ENCODE data around the gene CAMKMT.
"Not testable (repeated sequence)": the region's sequence is repeated elsewhere in the genome, so short reads cannot be mapped to it uniquely, and the experiment has no call there.

Gene CAMKMT

DNA sequence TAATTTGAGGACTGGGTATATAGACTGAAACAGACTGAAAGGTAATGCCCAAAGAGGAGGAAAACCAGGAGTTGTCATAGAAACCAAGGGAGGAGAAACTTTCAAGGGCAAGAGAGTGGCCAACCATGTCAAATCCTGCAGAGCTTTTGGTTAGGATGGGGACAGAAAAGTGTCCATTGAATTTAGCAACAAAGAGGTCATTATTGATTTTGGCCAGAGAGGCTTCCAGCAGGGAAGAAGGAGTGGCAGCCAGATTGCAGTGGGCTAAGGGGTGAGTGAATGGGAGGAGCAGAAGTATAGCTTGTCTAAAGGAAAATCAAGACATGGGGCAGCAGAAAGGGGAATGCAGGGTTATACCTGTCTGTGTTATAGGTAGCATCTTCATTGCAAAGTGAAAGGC is 194.0 kb downstream of the CAMKMT start:
- DNase-seq, result no peak

DNA sequence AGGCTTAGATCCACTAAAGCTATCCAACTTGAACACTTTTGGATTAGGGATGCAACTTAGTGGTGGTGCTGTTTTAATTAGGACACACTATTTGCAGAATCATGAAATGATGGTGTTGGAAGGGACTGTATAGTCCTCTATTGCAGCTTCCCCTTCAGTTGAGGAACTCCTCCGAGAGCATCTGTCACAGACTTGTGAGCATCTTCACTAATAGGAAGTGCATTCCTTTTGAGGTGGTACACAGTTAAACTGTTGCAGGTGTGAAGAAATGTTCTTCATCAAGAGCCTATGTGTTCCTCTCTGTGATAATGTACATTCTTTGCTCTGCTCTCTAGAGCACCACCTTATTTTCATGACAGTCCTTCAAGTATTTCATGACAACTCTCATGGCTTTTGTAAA is 197.4 kb downstream of the CAMKMT start:
- DNase-seq, result no peak

DNA sequence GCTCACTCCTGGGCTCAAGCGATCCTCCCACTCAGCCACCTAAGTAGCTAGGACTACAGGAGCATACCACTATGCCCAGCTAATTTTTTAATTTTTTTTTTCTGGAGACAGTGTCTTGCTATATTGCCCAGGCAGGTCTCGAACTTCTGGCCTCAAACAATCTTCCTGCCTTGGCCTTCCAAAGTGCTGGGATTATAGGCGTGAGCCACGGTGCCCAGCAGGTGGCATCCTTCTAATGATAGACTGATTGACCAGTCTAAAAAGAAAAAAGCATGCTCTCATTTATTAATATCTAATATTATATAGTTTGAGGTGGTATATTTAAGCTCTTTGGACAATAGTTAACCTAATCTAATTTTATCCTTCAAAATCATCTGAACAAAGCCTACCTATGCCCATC is 198.6 kb downstream of the CAMKMT start:
- DNase-seq, result no peak

DNA sequence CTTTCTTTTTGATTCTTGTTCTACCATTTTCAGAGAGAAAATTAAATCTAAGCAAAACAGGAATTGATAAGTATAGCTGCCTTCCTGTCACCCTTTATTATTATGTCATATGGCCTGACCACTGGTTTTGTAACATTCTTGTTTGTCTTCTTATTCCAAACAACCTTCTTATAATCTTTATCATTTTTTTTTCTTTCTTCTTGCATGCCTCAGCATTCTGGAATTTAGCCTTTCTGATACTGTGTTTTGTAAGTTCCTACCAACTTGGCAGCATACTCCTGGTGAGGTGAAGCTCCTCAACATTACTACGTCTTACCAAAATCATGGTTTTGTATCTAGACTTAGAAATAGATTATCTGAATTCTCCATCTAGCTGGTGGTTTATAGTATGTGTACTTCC is 199.2 kb downstream of the CAMKMT start:
- no peak for DNase-seq

DNA sequence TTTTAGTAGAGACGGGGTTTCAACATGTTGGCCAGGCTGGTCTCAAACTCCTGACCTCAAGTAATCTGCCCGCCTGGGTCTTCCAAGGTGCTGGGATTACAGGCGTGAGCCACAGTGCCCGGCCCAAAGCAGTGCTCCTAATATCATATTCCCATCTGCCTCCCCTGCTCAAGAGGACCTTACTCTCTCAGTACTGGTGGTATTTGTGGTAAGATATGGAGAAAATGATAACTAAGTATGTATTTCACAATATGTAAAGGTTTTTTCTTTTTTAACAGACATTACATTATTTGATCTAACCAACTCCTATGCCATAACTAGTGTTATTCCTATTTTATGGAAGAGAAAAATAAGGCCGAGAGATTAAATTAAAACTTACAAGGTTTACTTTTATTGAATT is 201.0 kb downstream of the CAMKMT start:
- DNase-seq, result no peak

DNA sequence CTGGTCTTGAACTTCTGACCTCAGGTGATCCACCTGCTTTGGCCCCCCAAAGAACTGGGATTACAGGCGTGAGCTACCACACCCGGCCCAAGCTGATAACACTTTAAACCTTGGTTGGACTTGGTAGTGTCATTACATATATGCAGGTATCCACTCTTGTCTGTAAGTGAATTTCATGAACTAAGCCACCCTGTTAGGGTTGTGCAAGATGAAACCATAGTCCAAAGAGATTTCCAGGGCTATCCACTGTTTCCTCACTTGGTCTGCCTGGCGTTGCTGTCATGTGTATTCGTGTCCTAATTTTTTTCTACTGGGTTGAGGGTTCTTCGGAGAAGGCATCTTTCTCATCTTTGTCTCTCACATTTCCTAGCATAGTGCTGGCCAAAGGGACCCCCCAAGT is 203.0 kb downstream of the CAMKMT start:
- DNase-seq, result no peak

DNA sequence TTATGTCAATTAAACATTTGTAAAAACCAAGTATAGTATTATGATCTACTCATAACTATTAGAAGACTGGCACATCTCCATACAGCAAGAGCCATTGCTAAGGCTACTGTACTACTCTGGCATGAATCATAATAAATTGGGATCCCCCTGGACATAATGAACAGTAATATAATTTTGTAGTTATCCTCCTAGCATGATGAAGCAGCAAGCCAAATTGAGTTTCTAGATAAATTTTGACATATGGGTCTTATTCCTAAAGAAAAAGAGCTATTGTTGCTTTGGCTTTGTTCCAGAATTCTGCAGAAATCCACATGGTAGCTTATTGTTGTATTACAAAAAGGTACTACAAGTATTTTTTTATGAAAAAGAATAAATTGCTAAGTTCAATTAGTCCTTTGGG is 204.3 kb downstream of the CAMKMT start:
- DNase-seq, result no peak

DNA sequence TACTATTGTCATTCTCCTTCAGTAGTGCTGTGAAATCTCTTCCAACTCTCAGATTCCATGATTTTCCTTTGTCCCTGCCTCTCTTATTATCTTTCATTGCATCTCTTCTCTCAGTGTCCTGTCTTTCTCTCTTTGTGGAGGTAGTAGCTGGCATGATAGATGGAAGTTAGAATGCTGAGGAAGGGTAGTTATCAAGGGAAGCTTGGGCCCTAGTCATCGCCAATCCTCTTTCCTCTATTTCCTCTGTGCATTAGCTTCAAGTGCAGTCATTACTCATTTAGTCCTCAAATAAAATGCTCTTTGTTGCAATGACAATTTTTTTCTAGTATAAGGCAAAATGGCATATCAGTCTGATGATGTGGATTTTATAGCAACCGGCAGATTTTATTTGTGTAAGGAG is 207.7 kb downstream of the CAMKMT start:
- no peak for DNase-seq

DNA sequence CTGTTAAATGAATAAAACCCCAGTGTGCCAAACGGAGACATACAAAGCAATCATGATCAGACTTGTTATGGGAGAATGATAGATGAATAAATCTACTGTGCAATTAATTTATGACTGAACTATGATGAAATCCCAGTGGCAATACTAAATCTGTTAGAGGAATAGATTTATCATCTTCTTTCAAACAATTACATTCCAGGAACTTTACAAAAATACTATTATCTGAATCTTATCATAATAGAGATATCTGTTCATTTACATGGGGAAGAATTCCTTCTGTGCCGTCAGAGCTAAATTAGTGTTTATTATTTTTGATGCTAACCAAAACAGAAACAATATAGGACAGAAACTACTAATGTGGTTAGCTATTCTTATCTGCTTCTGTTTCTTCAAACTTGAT is 208.5 kb downstream of the CAMKMT start:
- DNase-seq, result no peak

DNA sequence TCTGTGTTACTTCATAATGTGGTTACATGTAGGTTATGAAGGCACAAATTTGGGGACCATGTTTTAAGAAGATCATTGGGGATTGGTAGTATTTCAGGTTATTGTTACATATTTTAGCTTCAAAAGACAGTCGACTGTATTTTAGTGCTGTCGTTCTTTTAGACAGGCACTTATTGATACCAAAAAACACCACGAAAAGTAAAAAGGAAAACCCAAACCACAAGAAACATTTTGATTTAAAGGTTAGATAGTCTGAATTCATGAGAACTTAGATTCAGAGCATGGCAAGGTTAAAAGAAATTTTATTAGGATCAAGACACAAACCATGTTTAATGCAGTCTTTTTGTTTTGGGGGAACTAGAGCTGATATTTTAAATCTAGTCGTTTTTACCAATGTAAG is 209.0 kb downstream of the CAMKMT start:
- no peak for DNase-seq

DNA sequence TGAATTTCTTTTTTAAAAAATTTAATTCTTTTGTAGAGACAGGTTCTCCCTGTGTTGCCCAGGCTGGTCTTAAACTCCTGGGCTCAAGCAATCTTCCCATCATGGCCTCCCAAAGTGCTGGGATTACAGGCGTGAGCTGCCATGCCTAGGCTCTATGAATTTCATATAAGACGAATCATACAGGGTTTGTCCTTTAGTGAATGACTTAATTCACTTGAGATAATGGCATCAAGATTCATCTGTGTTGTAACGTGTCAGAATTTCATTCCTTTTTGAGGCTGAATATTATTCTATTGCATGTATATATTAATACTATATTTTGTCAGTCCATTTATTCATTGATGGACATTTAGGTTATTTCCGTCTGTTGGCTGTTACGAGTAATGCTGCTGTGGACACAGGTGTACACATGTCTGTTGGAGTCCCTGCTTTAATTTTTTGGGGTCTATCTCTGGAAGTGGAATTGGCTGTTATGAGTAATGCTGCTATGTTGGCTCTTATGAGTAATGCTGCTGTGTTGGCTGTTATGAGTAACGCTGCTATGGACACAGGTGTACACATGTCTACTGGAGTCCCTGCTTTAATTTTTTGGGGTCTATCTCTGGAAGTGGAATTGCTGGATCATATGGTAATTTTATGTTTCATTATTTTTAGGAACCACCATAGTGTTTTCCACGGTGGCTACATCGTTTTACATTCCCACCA is 210.6 kb downstream of the CAMKMT start:
- DNase-seq, result no peak

DNA sequence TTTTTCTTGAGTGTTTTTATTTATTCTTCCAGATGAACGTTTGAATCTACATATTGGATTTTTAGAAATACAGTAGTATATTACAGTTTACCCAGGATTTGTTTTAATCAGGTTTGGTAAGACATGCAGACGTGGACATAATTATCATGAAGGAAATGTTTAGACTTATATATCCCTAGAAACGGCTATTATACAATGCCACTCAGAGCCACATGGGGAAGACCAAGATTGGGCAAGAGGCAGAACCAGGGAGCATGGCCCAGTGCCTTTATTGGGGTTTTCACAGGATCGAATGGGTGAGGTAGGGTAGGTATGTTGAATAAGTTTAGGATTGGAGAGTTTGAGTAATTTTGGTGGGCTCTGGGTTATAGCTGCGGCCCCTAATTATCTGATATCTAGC is 212.2 kb downstream of the CAMKMT start:
- DNase-seq, result no peak

DNA sequence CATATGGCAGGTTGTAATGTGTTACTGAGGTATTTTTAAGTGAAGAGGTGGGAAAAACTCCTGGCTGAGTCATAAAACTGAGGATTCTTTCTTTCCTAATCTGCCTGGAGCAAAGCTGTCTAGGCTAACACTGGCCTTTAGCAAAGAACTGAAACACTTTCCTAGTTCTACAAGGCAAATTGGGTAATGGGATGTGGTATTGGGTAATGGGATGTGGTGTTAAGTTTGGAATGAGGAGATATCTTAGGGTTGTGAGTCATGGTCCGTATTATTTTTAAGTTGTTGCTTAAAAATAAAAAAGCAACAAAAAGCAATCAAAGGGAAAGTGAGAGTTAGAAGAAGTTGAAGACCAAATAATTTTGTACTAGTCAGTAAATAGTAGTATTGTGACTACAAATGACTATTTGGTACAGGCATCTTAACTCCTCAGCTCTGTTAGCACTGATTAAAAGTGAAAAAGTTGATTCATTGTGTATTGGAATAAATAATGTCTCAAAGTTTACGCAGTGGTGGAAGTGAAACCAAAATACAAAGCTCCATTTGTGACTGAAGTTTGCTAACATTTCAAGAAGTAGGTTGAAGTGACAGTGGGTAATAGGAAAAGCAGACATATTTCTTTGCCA is 216.8 kb downstream of the CAMKMT start:
- peak; percentile 29 for DNase-seq

DNA sequence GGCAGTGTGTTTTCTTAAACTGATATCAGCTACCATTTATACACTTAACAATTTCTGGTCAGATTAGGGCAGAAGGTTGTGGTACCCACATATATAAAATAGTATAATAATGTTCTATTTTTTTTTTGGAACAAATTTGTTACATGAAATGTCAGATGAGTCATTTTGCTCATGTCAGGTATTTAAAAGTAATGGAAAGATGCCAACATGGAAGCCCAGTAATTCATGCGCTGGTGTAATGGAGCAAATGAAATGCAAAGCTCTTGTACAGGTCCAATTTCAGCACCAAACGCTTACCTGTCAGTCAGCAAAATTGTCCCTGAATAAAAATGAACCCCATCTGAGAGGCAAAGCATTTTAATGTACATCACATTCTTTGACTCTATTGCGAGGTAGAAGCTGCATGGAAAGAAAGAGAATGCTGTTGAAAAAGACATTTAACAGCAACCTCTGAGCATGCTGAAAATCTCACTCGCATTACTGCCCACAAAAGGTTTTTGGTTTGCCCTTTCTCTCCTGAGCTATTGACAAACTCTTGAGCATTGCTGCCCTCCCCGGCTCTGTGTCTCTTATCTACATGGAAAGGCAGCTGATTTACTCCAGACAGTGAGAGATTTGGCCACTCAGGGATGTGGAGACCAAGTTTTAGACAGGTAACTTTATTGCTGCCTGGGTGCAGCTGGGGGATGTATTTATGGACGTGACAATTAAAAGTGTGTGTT is 217.5 kb downstream of the CAMKMT start:
- no peak for DNase-seq

DNA sequence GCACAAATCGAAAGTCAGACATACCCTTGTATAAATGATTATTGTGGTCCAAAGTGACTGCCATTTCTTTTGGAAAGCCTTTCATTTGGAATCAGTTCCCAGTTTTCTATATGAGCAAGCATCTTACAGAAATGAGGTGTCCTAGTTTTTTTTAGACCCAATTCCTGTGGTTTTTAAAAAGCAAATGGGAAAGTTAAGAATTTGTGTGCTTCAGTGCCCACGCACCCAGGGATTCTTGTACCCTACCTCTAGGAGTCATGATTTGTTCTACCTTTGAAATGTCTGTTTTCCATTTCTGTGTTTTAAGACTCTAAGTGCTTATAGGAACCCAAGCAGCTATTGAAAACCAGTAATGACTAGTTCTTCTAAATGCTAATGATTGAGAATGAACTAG is 218.1 kb downstream of the CAMKMT start:
- no peak for DNase-seq

DNA sequence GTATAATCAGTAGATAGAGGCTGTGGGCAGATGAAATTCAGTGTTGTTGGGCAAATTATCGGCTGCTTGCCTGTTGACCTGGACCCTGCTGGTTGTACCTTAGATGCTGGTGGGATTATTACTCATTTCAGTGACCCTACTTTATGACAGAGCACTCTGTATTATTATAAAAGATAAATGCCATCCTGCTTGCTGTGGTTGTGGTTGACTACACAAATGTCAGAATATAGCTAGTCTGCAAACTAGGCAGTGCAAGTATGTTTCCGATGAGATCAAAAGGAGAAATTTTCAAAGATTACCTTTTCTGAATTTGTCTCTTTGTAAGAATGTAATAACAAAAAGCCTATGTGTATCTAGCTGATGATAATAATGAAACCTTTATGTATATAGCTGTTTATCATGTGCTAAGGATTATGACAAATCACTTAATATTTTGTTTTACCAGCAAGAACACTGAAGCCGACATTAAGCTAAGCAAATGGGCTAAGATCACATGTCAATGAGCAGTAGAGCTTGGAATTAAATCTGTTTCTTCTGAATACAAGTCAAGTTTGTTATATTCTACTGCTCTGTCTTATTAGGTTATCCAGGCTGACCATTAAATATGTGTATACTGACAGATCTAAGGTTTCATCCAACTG is 219.2 kb downstream of the CAMKMT start:
- DNase-seq, result no peak

DNA sequence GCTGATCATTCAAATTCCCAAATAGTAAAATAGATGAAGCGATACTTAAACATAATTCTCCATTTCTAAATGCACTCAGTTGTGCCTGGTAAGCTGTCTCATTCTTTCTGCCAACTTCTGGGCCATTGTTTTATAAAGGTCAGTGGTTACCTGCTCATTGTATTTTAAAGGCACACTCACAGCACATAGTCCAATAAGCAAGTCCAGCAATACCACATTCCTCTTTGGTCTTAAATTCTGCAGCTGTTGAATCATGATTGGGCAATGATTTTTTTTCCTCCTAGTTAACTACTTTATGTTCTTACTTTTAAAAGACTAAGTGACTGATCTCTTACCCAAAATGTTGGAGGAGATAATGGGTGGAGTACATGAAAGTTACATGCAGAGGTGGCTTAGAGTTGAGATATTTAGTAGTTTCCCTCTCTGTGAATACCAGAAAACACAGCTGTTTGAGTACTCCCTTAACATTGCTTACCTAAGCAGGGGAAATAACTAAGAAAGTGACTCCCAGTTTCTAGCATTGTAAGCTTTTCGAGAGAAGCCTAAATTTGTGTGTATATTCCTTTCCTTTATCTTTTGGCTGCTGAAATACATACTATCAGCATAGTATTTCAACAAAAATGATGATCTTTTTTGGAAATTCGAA is 220.7 kb downstream of the CAMKMT start:
- DNase-seq, result no peak

DNA sequence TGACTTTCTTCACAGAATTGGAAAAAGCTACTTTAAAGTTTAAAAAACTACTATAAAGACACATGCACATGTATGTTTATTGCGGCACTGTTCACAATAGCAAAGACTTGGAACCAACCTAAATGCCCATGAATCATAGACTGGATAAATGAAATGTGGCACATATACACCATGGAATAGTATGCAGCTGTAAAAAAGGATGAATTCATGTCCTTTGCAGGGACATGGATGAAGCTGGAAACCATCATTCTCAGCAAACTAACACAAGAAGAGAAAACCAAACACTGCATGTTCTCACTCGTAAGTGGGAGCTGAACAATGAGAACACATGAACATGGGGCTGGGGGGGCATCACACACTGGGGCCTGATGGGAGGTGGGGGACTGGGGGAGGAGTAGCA is 233.9 kb downstream of the CAMKMT start:
- not testable (repeated sequence) for DNase-seq

DNA sequence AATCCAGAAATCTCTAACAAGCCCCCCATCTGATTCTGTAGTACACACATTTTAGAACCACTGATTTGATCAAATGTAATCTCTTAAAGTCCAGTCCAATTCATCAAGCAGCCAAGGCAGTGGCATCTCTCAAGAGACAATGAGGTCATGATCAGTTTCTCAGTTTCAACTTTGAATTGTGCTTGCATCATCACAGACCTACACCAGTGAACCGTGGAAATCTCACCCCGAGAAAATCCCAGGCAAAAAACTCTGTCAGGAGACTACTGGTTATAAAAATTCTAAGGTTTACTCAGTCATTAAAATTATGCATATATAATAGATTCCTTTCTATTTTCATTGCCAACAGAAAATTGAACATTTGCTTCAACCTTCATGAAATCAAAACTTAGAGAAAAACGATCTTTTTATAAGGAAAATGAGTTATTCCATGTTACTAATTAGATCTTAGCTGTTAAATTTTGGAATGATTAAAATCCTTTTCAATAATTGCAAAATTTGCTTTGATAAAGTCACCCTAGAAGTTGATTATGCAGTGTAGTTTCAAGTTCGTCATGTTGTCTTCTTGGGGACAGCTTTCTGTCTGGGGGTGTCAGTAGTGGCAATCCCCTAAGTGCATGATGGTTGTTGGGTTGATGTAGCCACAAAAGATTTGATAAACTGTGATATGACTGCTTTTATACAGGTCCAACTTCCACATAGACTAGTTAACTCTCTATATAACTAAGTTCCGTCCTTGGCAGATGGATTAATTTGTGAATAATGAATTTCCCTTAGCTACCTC is 235.0 kb downstream of the CAMKMT start:
- DNase-seq, result no peak

DNA sequence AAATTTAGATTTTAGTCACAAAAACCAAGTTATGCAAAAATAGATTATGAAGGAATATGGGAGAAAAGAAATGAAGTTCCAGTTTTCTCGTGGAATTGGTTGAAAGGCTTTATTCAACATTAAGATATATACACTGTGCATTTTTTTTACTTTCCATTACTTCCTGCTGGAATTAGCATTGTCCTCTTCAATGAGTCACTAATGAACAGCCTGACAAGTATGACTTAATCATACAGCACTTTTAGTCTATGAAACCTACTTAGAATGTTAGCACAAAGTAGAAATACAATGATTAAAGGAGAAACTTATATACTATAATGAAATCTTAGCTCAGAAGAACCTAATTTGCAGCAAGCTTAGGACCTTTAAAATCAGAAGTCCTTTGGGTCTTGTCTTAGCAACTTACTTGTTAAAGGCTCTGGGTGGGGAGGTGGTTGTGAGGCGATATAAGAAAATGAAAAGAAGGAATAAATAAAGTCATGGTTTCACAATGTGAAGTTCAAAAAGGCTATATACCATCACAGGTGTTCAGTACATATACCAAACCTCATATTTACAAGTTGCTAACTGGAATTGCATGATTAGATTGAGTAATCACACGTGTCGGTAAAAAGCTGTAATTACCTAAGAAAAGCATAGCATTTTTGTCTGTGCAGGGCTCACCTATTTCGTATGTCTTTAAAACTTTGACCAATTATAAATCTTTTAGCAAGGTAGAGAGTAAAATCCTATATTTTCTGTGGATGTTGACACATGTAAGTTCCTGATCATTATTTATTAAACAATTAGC is 236.8 kb downstream of the CAMKMT start:
- DNase-seq, result no peak

DNA sequence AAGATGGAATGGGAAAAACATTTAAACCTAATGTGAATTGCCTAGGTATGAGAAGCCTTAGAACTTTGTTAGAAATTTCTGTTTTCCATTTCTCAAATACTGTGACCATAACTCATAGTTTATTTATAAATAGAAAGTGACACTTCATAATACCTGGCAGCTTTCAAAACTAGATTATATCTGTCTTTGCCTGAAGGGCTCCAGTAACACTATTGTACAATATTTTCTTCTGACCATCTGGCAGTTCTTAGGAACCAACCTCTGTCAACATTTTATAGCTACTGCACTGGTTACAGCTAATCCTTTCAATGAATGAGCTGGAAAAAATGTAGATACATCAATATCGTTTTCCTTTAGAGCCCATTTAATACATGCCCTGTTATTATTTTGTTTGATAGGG is 237.4 kb downstream of the CAMKMT start:
- DNase-seq, result no peak
